Measurements from ENCODE around the gene LIN28B.
"Not testable (repeated sequence)": the region's sequence is repeated elsewhere in the genome, so short reads cannot be mapped to it uniquely, and the experiment has no call there.

Gene LIN28B

GRCh38 chr6:104957301-104958177 is 632 bp downstream of the LIN28B start:
- DNase-seq (ENCODE audit: low spot score) = peak; percentile 48

DNA sequence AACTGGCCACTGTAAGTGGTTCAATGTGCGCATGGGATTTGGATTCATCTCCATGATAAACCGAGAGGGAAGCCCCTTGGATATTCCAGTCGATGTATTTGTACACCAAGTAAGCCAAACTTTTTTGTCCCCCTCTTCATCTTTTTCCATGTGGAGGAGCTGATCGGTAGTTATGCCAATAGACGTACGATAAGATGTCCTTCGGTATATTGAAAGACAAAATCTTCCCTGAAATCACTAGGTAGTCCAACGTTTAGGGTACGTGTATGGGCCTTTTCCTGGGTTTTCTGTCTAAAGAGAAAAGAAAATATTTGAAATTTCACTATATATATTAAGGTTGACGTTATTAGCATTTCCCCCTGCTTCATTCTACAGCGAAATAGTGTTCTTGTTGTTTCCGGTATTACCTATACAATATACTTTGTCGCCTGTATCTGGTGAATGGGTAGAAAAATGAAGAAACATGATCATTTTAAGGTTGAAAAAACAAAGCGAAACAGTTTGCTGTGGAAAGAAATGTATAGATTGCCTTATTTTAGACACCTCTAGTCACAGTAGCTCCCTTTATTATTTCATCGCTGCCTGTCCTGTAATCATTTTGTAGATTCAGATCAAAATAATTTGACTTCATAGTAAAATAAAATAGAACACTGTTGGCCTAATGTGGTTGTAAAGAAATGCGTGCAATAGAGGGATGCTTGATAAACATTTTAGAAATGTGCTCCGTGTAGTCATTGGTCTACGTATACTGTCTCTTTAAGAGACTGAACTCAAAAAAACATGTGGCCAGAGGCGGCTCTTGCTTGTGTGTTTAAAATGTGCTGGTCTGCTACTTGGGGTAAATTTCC is 1.5 kb downstream of the LIN28B start:
- DNase-seq (ENCODE audit: low spot score) = peak; percentile 58

- DNase-seq (ENCODE audit: low spot score) = no peak
Measured at GRCh38 chr6:104959026-104959858, 2.3 kb downstream of the LIN28B start.

- DNase-seq (ENCODE audit: low spot score) = no peak
Measured at GRCh38 chr6:104969108-104969507, 12.2 kb downstream of the LIN28B start.

DNA sequence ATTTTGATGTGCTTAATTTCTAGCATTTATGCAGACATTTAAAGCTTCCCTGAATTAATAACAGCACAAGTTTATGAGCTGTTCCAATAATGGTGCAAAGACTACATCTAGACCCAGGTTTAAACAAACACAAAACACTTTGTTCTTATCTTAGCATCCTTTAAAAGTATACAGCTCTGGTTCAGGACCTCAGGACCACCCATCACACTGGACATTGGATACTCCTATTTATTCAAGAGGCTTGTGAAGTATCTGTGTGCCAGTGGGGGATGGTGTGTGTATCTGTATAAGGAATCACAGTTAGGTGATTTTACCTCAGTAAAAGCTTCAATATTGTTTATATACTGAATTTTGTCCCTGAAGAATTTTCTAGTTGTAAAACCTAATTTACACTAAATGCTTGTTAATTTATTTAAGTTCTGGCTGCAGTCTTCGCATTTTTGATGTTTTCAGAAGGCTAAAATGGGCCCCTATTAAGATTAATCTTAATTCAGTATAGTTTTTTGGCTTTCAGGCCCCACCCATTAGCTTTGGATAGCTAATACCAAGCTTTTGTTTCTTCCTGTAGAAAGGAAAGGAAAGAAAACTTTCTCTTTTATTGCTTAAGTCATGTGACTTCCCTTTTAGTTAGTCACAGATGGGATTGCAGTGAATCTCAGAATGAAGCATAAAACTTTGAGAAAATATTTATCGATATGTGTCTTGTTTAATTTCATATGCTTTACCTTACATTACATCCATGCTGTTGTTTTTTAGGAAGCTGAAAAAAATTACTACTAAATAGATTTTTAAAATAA is 13.1 kb downstream of the LIN28B start:
- no peak for DNase-seq (ENCODE audit: low spot score)

- DNase-seq (ENCODE audit: low spot score) = no peak
Measured at GRCh38 chr6:104973404-104973803, 16.5 kb downstream of the LIN28B start.

DNA sequence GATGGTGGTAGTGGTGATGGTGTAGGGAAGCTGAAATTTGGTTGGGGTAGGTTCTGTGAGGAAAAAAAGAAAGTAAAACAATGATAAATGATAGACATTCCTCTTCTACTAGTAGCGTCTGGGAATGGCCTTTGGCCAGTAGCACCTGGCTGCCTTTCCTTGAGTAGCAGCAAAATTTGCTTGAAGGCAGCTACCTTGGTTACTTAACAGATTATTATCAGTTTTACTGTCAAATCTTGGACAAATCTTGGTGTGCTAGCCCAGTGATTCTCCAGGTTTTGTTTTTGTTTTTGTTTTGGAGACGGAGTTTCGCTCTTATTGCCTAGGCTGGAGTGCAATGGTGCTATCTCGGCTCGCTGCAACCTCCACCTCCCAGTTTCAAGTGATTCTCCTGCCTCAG is 26.4 kb downstream of the LIN28B start:
- DNase-seq (ENCODE audit: low spot score) = no peak

DNA sequence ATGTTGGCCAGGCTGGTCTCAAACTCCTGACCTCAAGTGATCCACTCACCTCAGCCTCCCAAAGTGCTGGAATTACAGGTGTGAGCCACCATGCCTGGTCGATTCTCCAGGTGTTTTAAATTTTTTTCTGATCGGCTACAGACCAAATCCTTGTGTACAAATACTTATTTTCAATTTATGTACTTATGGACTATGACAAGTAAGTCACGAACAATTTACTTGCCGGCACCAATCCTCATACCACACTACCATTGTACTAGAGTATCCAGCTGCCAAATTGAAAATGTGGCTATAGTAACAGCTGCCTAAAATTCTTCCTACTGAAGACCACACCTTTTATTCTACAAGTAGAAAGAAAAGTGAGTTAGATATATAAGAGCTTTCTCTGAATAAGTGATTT is 26.9 kb downstream of the LIN28B start:
- no peak for DNase-seq (ENCODE audit: low spot score)

DNA sequence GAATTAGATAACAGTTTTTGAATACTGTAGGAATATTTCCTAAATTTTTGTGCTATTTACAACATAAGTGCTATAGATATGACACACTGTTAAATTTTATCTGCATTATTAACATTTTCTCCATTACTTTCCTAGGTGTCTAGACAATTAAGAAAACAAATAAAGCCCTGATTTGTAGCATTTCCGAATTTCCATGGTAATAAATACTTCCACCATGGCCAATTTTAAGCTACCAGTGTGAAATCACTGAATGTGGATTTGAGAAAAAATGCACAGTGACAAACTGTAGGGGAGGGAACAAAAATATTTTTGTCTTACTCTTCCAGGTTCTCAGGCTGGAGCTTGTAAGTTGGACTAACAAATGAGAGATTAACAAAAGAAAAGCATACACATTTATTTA is 27.9 kb downstream of the LIN28B start:
- no peak for DNase-seq (ENCODE audit: low spot score)

- DNase-seq (ENCODE audit: low spot score) = not testable (repeated sequence)
Measured at GRCh38 chr6:104985875-104986274, 29.0 kb downstream of the LIN28B start.

GRCh38 chr6:104986625-104987024 is 29.7 kb downstream of the LIN28B start:
- DNase-seq (ENCODE audit: low spot score) = no peak

DNA sequence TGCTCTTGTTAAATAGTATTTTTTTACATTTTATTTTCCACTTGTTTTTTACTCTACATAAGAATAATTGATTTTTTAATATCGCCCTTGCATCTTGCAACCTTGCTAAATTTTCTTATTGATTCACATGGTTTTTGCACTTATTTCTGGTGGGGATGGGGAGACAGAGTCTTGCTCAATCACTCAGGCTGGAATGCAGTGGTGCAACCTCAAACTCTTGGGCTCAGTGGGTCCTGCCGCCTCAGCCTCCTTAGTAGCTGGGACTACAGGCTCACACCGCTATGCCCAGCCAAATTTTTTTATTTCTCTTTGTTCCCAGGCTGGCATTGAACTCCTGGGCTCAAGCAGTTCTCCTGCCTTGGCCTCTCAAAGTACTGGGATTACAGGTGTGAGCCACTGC is 30.3 kb downstream of the LIN28B start:
- no peak for DNase-seq (ENCODE audit: low spot score)

- no peak for DNase-seq (ENCODE audit: low spot score)
Measured at GRCh38 chr6:104990085-104990484, 33.2 kb downstream of the LIN28B start.

GRCh38 chr6:104991062-104991461 is 34.2 kb downstream of the LIN28B start:
- DNase-seq (ENCODE audit: low spot score) = not testable (repeated sequence)

GRCh38 chr6:104993576-104993975 is 36.7 kb downstream of the LIN28B start:
- DNase-seq (ENCODE audit: low spot score) = not testable (repeated sequence)

DNA sequence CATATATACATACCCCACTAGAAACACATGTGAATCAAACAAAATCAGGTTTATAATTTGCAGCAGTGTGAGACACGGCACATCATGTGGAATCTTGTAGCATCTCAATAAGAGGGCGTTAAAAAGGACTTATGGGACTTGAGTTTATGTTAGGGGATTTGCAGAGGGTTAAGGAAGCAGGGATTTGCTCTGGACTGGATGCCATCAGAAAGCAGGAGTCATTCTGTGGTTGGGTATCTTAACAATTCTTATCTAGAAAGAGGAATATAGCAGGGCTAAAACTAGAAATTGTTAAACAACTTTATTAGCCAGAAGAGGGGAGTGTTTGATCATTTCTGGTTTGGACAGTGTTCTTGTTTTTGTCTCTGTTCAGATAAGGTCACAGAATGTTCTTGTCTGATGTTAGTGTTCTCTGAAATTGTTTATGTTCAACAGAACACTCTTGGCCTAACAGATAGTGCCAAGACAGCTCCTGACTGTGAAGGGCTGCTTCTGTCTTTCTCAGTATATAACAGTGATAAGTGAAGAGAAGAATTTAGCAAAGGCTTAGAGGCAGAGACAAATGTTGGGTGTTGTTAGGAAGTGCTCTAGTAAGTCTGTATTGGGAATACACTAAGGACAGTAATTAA is 39.2 kb downstream of the LIN28B start:
- peak; percentile 15 for DNase-seq (ENCODE audit: low spot score)

GRCh38 chr6:105001063-105001462 is 44.2 kb downstream of the LIN28B start:
- no peak for DNase-seq (ENCODE audit: low spot score)

DNA sequence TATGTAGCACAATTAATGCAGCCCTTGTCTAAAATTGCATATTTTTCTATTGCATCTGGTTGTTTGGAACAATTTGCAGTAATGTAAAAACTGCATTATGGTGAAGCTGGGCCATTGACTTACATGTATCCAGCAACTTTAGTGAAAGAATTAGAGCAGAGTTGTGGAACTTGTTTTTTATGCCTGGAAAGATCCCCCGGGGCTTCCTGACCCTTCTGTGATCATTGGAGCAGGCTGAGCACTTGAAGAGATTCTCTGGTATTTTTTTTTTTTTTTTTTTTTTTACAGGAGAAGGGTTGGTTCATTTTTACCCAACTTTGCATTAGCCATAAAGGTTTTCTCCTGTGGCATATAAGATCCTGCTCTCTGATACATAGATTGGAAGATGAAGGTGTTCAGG is 45.0 kb downstream of the LIN28B start:
- DNase-seq (ENCODE audit: low spot score) = no peak

DNA sequence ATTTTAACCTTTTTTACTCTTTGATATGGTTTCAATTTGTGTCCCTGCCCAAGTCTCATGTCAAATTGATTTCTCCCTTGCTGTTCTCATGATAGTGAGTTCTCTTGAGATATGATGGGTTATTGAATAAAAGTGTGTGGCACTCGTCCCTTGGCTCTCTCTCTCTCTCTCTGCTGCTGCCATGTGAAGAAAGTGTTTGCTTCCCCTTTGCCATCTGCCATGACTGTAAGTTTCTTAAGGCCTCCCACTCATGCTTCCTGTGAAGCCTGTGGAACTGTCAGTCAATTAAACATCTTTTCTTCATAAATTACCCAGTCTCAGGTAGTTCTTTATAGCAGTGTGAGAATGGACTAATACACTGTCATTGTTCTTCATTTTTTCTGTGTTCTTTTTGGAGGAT is 48.5 kb downstream of the LIN28B start:
- DNase-seq (ENCODE audit: low spot score) = no peak

- DNase-seq (ENCODE audit: low spot score) = not testable (repeated sequence)
Measured at GRCh38 chr6:105013459-105013858, 56.6 kb downstream of the LIN28B start.

DNA sequence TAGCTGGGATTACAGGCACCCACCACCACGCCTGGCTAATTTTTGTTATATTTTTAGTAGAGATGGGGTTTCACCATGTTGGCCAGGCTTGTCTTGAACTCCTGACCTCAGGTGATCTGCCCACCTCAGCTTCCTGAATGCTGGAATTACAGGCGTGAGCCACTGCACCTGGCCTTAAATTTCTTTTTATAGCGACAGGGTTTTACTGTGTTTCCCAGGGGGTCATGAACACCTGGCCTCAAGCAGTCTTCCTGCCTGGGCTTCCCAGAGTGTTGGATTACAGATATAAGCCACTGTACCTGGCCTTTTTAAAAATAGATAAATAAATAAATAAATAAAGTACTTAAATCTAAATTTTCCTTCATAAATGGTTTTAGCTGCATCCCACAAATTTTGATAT is 57.5 kb downstream of the LIN28B start:
- DNase-seq (ENCODE audit: low spot score) = no peak

Measured in cerebellar cortex (tissue), 1 donor.